ENCODE measurements around the gene JPT2. TPM values are rescaled to one million over a fixed set of nuclear protein-coding genes. Genes with fewer than 3 reads are reported as not detected.
A peak's percentile ranks its signal among the peaks of the same experiment; 100 is the strongest.

Gene JPT2
- total RNA-seq, 1 experiment from 2014 or later, result 131 TPM

- intact Hi-C loops (cut with micrococcal nuclease), result no loop called here
Measured at GRCh38 chr16:1642753-1643152, 35.3 kb upstream of the JPT2 start.

GRCh38 chr16:1643521-1643920 is 34.6 kb upstream of the JPT2 start:
- POLR2A ChIA-PET, result no interaction called here
- CTCF ChIA-PET, result no interaction called here
- intact Hi-C loops (cut with micrococcal nuclease), result no loop called here
- no peak overlapping the region for H3K4me3 Mint-ChIP-seq (ENCODE audit: unreplicated experiment)
- H3K27me3 Mint-ChIP-seq (ENCODE audit: insufficient read depth, unreplicated experiment), result no peaks in the 10 kb centered on the region
- H3K4me1 Mint-ChIP-seq (ENCODE audit: insufficient read depth, unreplicated experiment), result peaks cover 14% of the 10 kb centered on the region
- no peak for DNase-seq (ENCODE audit: unreplicated experiment)
- H3K36me3 Mint-ChIP-seq (ENCODE audit: insufficient read depth, unreplicated experiment), result peaks cover 77% of the 10 kb centered on the region
- no TSS peak for BruUV-seq (replicated peaks)
- H3K9me3 Mint-ChIP-seq (ENCODE audit: unreplicated experiment), result no peaks in the 10 kb centered on the region
- no peak for TF ChIP-seq CTCF (IDR thresholded peaks at IDR 0.05; ENCODE audit: unreplicated experiment)
- H3K27ac Mint-ChIP-seq (ENCODE audit: low read depth, unreplicated experiment), result no peak overlapping the region

More at GRCh38 chr16:1642753-1643152, 35.3 kb upstream of the JPT2 start:
- BruUV-seq (replicated peaks), result no TSS peak
- Mint-ChIP-seq H3K4me1 (ENCODE audit: insufficient read depth, unreplicated experiment) (peaks cover 14% of the 10 kb centered on the region), H3K36me3 (ENCODE audit: insufficient read depth, unreplicated experiment) (peaks cover 79% of the 10 kb centered on the region), H3K27me3 (ENCODE audit: insufficient read depth, unreplicated experiment) (no peaks in the 10 kb centered on the region), H3K9me3 (ENCODE audit: unreplicated experiment) (no peaks in the 10 kb centered on the region), H3K4me3 (ENCODE audit: unreplicated experiment) (no peak overlapping the region), H3K27ac (ENCODE audit: low read depth, unreplicated experiment) (no peak overlapping the region)
- CTCF ChIA-PET, result no interaction called here
- POLR2A ChIA-PET, result no interaction called here
- no peak for DNase-seq (ENCODE audit: unreplicated experiment)
- TF ChIP-seq CTCF (IDR thresholded peaks at IDR 0.05; ENCODE audit: unreplicated experiment), result no peak

DNA sequence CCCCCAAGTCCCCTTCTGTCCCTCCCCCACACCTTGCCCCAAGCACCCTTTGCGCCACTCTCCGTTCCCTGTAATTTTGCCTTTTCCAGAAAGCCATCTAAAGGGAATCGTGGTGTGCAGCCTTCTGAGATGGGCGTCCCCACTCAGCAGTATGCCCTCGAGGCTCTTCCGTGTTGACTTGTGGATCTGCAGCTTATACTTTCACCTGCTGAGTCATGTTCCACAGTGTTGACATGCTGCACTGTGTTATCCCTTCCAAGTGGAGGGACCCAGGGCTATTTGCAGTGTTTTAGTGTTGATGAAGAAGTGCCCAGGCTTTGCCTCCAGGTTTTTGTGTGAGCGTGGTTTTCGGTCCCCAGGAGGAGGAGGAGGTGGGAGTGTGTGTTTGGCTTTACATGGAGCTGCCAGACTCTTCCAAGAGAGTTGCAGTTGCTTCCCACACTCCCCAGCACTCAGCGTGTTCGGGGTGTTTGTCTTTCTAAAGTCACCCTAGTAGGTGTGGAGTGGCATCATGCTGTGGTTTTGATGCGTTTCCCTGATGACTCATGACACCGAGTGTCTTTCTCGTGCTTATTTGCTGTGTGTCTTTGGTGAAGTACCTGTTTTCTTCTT is 32.1 kb upstream of the JPT2 start:
- Mint-ChIP-seq H3K4me3 (ENCODE audit: unreplicated experiment) (no peak overlapping the region), H3K4me1 (ENCODE audit: insufficient read depth, unreplicated experiment) (peaks cover 17% of the 10 kb centered on the region), H3K27me3 (ENCODE audit: insufficient read depth, unreplicated experiment) (no peaks in the 10 kb centered on the region), H3K9me3 (ENCODE audit: unreplicated experiment) (no peaks in the 10 kb centered on the region), H3K36me3 (ENCODE audit: insufficient read depth, unreplicated experiment) (peaks cover 73% of the 10 kb centered on the region), H3K27ac (ENCODE audit: low read depth, unreplicated experiment) (peak overlapping the region; percentile 1)
- peak; percentile 62 for DNase-seq (ENCODE audit: unreplicated experiment)
- TF ChIP-seq CTCF (IDR thresholded peaks at IDR 0.05; ENCODE audit: unreplicated experiment), result no peak
- POLR2A ChIA-PET, result interaction anchor here (0.8 to 1.7 kb wide), 3 partner anchors 32 to 60 kb away, joined by 5 to 7 read pairs (median 5); partner anchors contain the start of genes JPT2 and MAPK8IP3
- no TSS peak for BruUV-seq (replicated peaks)
- CTCF ChIA-PET, result no interaction called here
- intact Hi-C loops (cut with micrococcal nuclease), result no loop called here

DNA sequence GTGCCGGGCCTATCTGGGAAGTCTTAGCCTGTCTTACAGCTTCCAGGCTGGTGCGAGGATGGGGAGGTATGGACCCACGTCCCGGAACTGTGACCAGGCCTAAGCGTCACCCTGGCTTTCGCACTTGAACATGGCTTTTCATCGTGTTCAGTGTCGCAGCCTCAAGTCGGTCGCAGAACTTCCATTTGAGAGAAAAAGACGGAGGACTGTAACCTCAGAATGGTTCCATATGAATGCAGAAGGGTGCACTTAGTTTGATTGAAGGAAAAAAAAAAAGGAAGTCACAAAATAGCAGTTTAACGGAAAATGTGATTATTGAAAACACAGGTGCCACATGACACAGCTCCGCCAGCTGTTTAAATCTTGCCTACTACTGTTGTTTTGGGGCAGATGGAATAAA is 30.2 kb upstream of the JPT2 start:
- Mint-ChIP-seq H3K9me3 (ENCODE audit: unreplicated experiment) (no peaks in the 10 kb centered on the region), H3K4me1 (ENCODE audit: insufficient read depth, unreplicated experiment) (peaks cover 21% of the 10 kb centered on the region), H3K27me3 (ENCODE audit: insufficient read depth, unreplicated experiment) (no peaks in the 10 kb centered on the region), H3K36me3 (ENCODE audit: insufficient read depth, unreplicated experiment) (peaks cover 73% of the 10 kb centered on the region), H3K27ac (ENCODE audit: low read depth, unreplicated experiment) (no peak overlapping the region), H3K4me3 (ENCODE audit: unreplicated experiment) (no peak overlapping the region)
- POLR2A ChIA-PET, result no interaction called here
- intact Hi-C loops (cut with micrococcal nuclease), result no loop called here
- DNase-seq (ENCODE audit: unreplicated experiment), result no peak
- CTCF ChIA-PET, result interaction anchor here (0.5 to 1.3 kb wide), 2 partner anchors 26 to 39 kb away, joined by 3 to 6 read pairs; no protein-coding TSS in a partner anchor
- BruUV-seq (replicated peaks), result no TSS peak
- no peak for TF ChIP-seq CTCF (IDR thresholded peaks at IDR 0.05; ENCODE audit: unreplicated experiment)
